Subcutaneous abdominal adipose tissue (tissue), 5 donors: Measurements from ENCODE around the gene ROBO2.

ENCODE experiments used
- H3K27ac ChIP-seq: one replicate; pipeline ENCODE4 v1.7.0; 2013; ENCODE audit warnings: low read depth, mild to moderate bottlenecking, inconsistent platforms, low read length, moderate library complexity
- H3K27me3 ChIP-seq, 5 donors: one replicate each; pipeline ENCODE4 v1.7.0; 2013; ENCODE audit warnings: low read length in 5 of 5, inconsistent platforms in 1 of 5; ENCODE audit not compliant: control insufficient read depth in 5 of 5, insufficient read depth in 4 of 5
- H3K36me3 ChIP-seq, 5 donors: one replicate each; pipeline ENCODE4 v1.7.0; 2013; ENCODE audit warnings: low read length in 5 of 5; ENCODE audit not compliant: control insufficient read depth in 5 of 5, insufficient read depth in 5 of 5
- H3K4me1 ChIP-seq, 5 donors: one replicate each; pipeline ENCODE4 v1.7.0; 2013; ENCODE audit warnings: low read length in 5 of 5, mild to moderate bottlenecking in 3 of 5, moderate library complexity in 1 of 5; ENCODE audit not compliant: control insufficient read depth in 5 of 5, insufficient read depth in 5 of 5
- H3K4me3 ChIP-seq, 5 donors: one replicate each; pipeline ENCODE4 v1.7.0; 2013; ENCODE audit warnings: low read length in 5 of 5, low read depth in 1 of 5
- H3K9ac ChIP-seq, 5 donors: one replicate each; pipeline ENCODE4 v1.7.0; 2013; ENCODE audit warnings: low read length in 5 of 5, mild to moderate bottlenecking in 4 of 5, moderate library complexity in 3 of 5
- H3K9me3 ChIP-seq, 5 donors: one replicate each; pipeline ENCODE4 v1.7.0; 2013; ENCODE audit warnings: low read length in 5 of 5; ENCODE audit not compliant: control insufficient read depth in 5 of 5
- donor health status: healthy.
- donor health status: healthy.
- donor health status: healthy.
- donor health status: healthy.
- donor health status: healthy.

Gene ROBO2

GRCh38 chr3:77071364-77071763 lies 31.5 kb downstream of the ROBO2 start:
- Histone ChIP-seq H3K9me3 (no peaks in the 10 kb centered on the region), H3K4me3 (no peak overlapping the region), H3K36me3 (no peaks in the 10 kb centered on the region), H3K27me3 (no peaks in the 10 kb centered on the region), H3K4me1 (no peaks in the 10 kb centered on the region), H3K9ac (no peak overlapping the region), H3K27ac (no peak overlapping the region)

- Histone ChIP-seq H3K4me1 (no peaks in the 10 kb centered on the region), H3K9me3 (no peaks in the 10 kb centered on the region), H3K36me3 (no peaks in the 10 kb centered on the region), H3K27me3 (no peaks in the 10 kb centered on the region), H3K4me3 (no peak overlapping the region), H3K9ac (no peak overlapping the region), H3K27ac (no peak overlapping the region)
These were observed 31.9 kb downstream of the ROBO2 start for GRCh38 chr3:77071809-77072208.

GRCh38 chr3:77072232-77072631 lies 32.3 kb downstream of the ROBO2 start:
- Histone ChIP-seq H3K36me3 (no peaks in the 10 kb centered on the region), H3K9me3 (no peaks in the 10 kb centered on the region), H3K4me3 (no peak overlapping the region), H3K27ac (no peak overlapping the region), H3K27me3 (no peaks in the 10 kb centered on the region), H3K9ac (no peak overlapping the region), H3K4me1 (no peaks in the 10 kb centered on the region)

GRCh38 chr3:77078279-77078678 lies 38.4 kb downstream of the ROBO2 start:
- Histone ChIP-seq H3K4me1 (peaks cover 0 to 10% (median 5%) of the 10 kb centered on the region in 5 donors), H3K9me3 (no peaks in the 10 kb centered on the region), H3K27ac (no peak overlapping the region), H3K27me3 (no peaks in the 10 kb centered on the region), H3K9ac (no peak overlapping the region), H3K4me3 (no peak overlapping the region), H3K36me3 (no peaks in the 10 kb centered on the region)

- no peak overlapping the region for H3K4me3 ChIP-seq
- H3K9ac ChIP-seq = no peak overlapping the region
- H3K27me3 ChIP-seq = no peaks in the 10 kb centered on the region
- no peaks in the 10 kb centered on the region for H3K36me3 ChIP-seq
- no peak overlapping the region for H3K27ac ChIP-seq
- H3K4me1 ChIP-seq = peaks cover 0 to 10% (median 5%) of the 10 kb centered on the region in 5 donors
- H3K9me3 ChIP-seq = no peaks in the 10 kb centered on the region
These were observed 40.2 kb downstream of the ROBO2 start for GRCh38 chr3:77079988-77080610.

GRCh38 chr3:77081240-77081661 lies 41.4 kb downstream of the ROBO2 start:
- H3K4me3 ChIP-seq = no peak overlapping the region
- H3K27ac ChIP-seq = no peak overlapping the region
- peaks cover 0 to 10% (median 5%) of the 10 kb centered on the region in 5 donors for H3K4me1 ChIP-seq
- no peaks in the 10 kb centered on the region for H3K36me3 ChIP-seq
- no peaks in the 10 kb centered on the region for H3K27me3 ChIP-seq
- no peaks in the 10 kb centered on the region for H3K9me3 ChIP-seq
- no peak overlapping the region for H3K9ac ChIP-seq

- no peak overlapping the region for H3K4me3 ChIP-seq
- H3K27me3 ChIP-seq = no peaks in the 10 kb centered on the region
- H3K36me3 ChIP-seq = no peaks in the 10 kb centered on the region
- H3K9ac ChIP-seq = no peak overlapping the region
- H3K27ac ChIP-seq = no peak overlapping the region
- H3K4me1 ChIP-seq = peaks cover 0 to 6% (median 0%) of the 10 kb centered on the region in 5 donors
- H3K9me3 ChIP-seq = no peaks in the 10 kb centered on the region
These were observed 44.6 kb downstream of the ROBO2 start for GRCh38 chr3:77084511-77084910.

- no peaks in the 10 kb centered on the region for H3K27me3 ChIP-seq
- no peak overlapping the region for H3K27ac ChIP-seq
- H3K4me1 ChIP-seq = peaks cover 0 to 3% (median 0%) of the 10 kb centered on the region in 5 donors
- H3K4me3 ChIP-seq = no peak overlapping the region
- H3K36me3 ChIP-seq = no peaks in the 10 kb centered on the region
- H3K9me3 ChIP-seq = no peaks in the 10 kb centered on the region
- H3K9ac ChIP-seq = no peak overlapping the region
These were observed 46.5 kb downstream of the ROBO2 start for GRCh38 chr3:77086408-77086807.

- Histone ChIP-seq H3K4me3 (no peak overlapping the region), H3K27me3 (no peaks in the 10 kb centered on the region), H3K36me3 (no peaks in the 10 kb centered on the region), H3K4me1 (no peaks in the 10 kb centered on the region), H3K9me3 (no peaks in the 10 kb centered on the region), H3K27ac (no peak overlapping the region), H3K9ac (no peak overlapping the region)
These were observed 51.9 kb downstream of the ROBO2 start for GRCh38 chr3:77091809-77092208.

- H3K4me3 ChIP-seq = no peak overlapping the region
- no peaks in the 10 kb centered on the region for H3K36me3 ChIP-seq
- no peaks in the 10 kb centered on the region for H3K9me3 ChIP-seq
- no peak overlapping the region for H3K9ac ChIP-seq
- H3K27ac ChIP-seq = no peak overlapping the region
- no peaks in the 10 kb centered on the region for H3K4me1 ChIP-seq
- no peaks in the 10 kb centered on the region for H3K27me3 ChIP-seq
These were observed 53.2 kb downstream of the ROBO2 start for GRCh38 chr3:77093101-77093500.
